GM13977 (cell line): Measurements from ENCODE around the gene PRKACA.

Source experiments
- DNase-seq: peaks from one replicate; pipeline ENCODE4 v3.0.0; 2012; ENCODE audit warnings: low spot score
- CTCF ChIP-seq: IDR thresholded peaks from 2 replicates; pipeline ENCODE4 v1.5.1; 2012; ENCODE audit warnings: mild to moderate bottlenecking, control low read depth; ENCODE audit not compliant: insufficient read depth; ENCODE audit errors: extremely low read depth, missing control alignments
- in situ Hi-C: fragments of 300-500 bp; cut with MboI; formaldehyde crosslinking; loops from one replicate; pipeline ENCODE4 v1.12.0; 2022; ENCODE audit warnings: low sequenced_read_pairs, low pct_unique_long_range_greater_than_20kb, mixed read lengths, inconsistent platforms; ENCODE audit not compliant: unreplicated experiment

The PRKACA gene

GRCh38 chr19:14089662-14090508 lies 27.7 kb downstream of the PRKACA start:
- TF ChIP-seq CTCF = peak; percentile 42

GRCh38 chr19:14089412-14089661 lies 28.2 kb downstream of the PRKACA start:
- TF ChIP-seq CTCF = no peak
- in situ Hi-C loops = no loop called here
- DNase-seq = peak; percentile 33

More at GRCh38 chr19:14089662-14090508, 27.7 kb downstream of the PRKACA start:
- DNase-seq = peak; percentile 73
- in situ Hi-C loops = no loop called here

- TF ChIP-seq CTCF = no peak
- DNase-seq = no peak
- in situ Hi-C loops = no loop called here
Measured at GRCh38 chr19:14088634-14089411, 28.7 kb downstream of the PRKACA start.

GRCh38 chr19:14086098-14086497 lies 31.5 kb downstream of the PRKACA start:
- no peak for TF ChIP-seq CTCF
- in situ Hi-C loops = no loop called here

GRCh38 chr19:14085309-14085995 lies 32.1 kb downstream of the PRKACA start, which contains the start of gene C19orf67:
Gene C19orf67, minus strand, starts transcription at chr19:14085783. Its CDS starts 156 bp downstream, at chr19:14085627.
- in situ Hi-C loops = no loop called here
- no peak for DNase-seq
- TF ChIP-seq CTCF = no peak

More at GRCh38 chr19:14086098-14086497, 31.5 kb downstream of the PRKACA start:
- no peak for DNase-seq

- no peak for DNase-seq
- no peak for TF ChIP-seq CTCF
- in situ Hi-C loops = no loop called here
Measured at GRCh38 chr19:14082675-14082960, 34.9 kb downstream of the PRKACA start.
